ENCODE results near the gene EXOC3.

Gene EXOC3

GRCh38 chr5:435961-436640, 6.9 kb upstream of the EXOC3 start:
- TF ChIP-seq, protein P1, sequence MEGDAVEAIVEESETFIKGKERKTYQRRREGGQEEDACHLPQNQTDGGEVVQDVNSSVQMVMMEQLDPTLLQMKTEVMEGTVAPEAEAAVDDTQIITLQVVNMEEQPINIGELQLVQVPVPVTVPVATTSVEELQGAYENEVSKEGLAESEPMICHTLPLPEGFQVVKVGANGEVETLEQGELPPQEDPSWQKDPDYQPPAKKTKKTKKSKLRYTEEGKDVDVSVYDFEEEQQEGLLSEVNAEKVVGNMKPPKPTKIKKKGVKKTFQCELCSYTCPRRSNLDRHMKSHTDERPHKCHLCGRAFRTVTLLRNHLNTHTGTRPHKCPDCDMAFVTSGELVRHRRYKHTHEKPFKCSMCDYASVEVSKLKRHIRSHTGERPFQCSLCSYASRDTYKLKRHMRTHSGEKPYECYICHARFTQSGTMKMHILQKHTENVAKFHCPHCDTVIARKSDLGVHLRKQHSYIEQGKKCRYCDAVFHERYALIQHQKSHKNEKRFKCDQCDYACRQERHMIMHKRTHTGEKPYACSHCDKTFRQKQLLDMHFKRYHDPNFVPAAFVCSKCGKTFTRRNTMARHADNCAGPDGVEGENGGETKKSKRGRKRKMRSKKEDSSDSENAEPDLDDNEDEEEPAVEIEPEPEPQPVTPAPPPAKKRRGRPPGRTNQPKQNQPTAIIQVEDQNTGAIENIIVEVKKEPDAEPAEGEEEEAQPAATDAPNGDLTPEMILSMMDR (IDR thresholded peaks at IDR 0.05; ENCODE audit: low read depth, low read length) = peak; percentile 58
- DNase-seq (ENCODE audit: low read depth, low spot score) = no peak
- H3K4me3 ChIP-seq (ENCODE audit: low read depth, low read length) = no peak overlapping the region
- in situ Hi-C loops (cut with HindIII; ENCODE audit: low sequenced_read_pairs) = no loop called here

DNA sequence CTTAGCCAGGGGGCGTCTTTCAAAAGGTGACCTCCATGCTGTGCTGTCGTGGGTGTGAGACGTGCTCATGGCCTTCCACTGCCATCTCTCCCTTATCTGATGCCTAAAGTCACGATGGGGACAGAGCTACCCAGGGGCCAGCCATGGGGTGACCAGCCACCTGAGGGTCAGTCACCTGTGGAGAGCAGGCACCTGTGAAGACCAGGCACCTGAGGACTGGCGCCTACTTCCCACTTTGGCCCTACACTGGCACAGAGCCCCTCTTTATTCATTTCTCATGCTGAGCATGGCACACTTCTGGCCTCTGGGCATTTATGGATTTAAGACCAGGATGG, 6.4 kb upstream of the EXOC3 start:
- DNase-seq (ENCODE audit: low read depth, low spot score) = no peak
- in situ Hi-C loops (cut with HindIII; ENCODE audit: low sequenced_read_pairs) = no loop called here
- TF ChIP-seq, protein P1 (IDR thresholded peaks at IDR 0.05; ENCODE audit: low read depth, low read length) = no peak
- no peak overlapping the region for H3K4me3 ChIP-seq (ENCODE audit: low read depth, low read length)

DNA sequence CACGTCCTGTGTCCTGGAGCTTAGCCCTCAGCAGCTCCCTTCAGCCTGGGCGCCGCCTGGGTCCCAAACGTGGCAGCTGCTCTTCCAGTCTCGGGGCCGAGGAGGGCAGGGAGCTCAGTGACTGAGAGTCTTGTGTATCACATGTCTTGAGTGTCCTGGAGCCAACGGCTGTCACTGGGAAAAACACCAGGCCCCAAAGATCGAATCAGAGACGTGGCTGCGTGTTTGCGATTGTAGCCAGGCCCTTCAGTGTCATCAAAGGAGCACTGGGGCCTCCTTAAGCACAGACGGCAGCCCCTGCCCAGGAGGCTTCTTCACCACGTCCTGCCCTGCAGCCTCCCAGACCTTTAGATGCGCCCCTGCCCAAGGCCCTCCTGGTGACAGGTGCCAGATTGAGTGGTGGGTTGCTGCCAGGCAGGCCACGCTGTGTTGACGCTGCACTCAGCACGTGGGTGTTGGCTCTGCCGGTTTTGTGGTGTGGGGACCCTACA, 5.7 kb upstream of the EXOC3 start:
- in situ Hi-C loops (cut with HindIII; ENCODE audit: low sequenced_read_pairs) = no loop called here
- DNase-seq (ENCODE audit: low read depth, low spot score) = no peak
- TF ChIP-seq, protein P1 (IDR thresholded peaks at IDR 0.05; ENCODE audit: low read depth, low read length) = no peak
- H3K4me3 ChIP-seq (ENCODE audit: low read depth, low read length) = no peak overlapping the region

GRCh38 chr5:438481-438981, 4.4 kb upstream of the EXOC3 start:
- in situ Hi-C loops (cut with HindIII; ENCODE audit: low sequenced_read_pairs) = no loop called here
- TF ChIP-seq, protein P1 (IDR thresholded peaks at IDR 0.05; ENCODE audit: low read depth, low read length) = no peak
- no peak for DNase-seq (ENCODE audit: low read depth, low spot score)

GRCh38 chr5:439181-439580, 3.8 kb upstream of the EXOC3 start:
- in situ Hi-C loops (cut with HindIII; ENCODE audit: low sequenced_read_pairs) = no loop called here

More at GRCh38 chr5:438481-438981, 4.4 kb upstream of the EXOC3 start:
- no peak overlapping the region for H3K4me3 ChIP-seq (ENCODE audit: low read depth, low read length)

GRCh38 chr5:439636-440035, 3.3 kb upstream of the EXOC3 start:
- TF ChIP-seq, protein P1 (IDR thresholded peaks at IDR 0.05; ENCODE audit: low read depth, low read length) = no peak
- in situ Hi-C loops (cut with HindIII; ENCODE audit: low sequenced_read_pairs) = no loop called here
- no peak for DNase-seq (ENCODE audit: low read depth, low spot score)
- H3K4me3 ChIP-seq (ENCODE audit: low read depth, low read length) = no peak overlapping the region

More at GRCh38 chr5:439181-439580, 3.8 kb upstream of the EXOC3 start:
- no peak for DNase-seq (ENCODE audit: low read depth, low spot score)
- TF ChIP-seq, protein P1 (IDR thresholded peaks at IDR 0.05; ENCODE audit: low read depth, low read length) = no peak
- H3K4me3 ChIP-seq (ENCODE audit: low read depth, low read length) = no peak overlapping the region

Measured in astrocyte of the spinal cord (primary cell).